NCI-H2107 (cell line): Measurements from ENCODE around the gene ERCC8.
A peak's percentile ranks its signal among the peaks of the same experiment; 100 is the strongest.
"Not testable (repeated sequence)": the region's sequence is repeated elsewhere in the genome, so short reads cannot be mapped to it uniquely, and the experiment has no call there.

ENCODE experiments used
- DNase-seq: peaks from one replicate; lab custom pipeline; 2025; lab: John Stamatoyannopoulos, UW

Gene ERCC8, protein sequence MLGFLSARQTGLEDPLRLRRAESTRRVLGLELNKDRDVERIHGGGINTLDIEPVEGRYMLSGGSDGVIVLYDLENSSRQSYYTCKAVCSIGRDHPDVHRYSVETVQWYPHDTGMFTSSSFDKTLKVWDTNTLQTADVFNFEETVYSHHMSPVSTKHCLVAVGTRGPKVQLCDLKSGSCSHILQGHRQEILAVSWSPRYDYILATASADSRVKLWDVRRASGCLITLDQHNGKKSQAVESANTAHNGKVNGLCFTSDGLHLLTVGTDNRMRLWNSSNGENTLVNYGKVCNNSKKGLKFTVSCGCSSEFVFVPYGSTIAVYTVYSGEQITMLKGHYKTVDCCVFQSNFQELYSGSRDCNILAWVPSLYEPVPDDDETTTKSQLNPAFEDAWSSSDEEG

DNA sequence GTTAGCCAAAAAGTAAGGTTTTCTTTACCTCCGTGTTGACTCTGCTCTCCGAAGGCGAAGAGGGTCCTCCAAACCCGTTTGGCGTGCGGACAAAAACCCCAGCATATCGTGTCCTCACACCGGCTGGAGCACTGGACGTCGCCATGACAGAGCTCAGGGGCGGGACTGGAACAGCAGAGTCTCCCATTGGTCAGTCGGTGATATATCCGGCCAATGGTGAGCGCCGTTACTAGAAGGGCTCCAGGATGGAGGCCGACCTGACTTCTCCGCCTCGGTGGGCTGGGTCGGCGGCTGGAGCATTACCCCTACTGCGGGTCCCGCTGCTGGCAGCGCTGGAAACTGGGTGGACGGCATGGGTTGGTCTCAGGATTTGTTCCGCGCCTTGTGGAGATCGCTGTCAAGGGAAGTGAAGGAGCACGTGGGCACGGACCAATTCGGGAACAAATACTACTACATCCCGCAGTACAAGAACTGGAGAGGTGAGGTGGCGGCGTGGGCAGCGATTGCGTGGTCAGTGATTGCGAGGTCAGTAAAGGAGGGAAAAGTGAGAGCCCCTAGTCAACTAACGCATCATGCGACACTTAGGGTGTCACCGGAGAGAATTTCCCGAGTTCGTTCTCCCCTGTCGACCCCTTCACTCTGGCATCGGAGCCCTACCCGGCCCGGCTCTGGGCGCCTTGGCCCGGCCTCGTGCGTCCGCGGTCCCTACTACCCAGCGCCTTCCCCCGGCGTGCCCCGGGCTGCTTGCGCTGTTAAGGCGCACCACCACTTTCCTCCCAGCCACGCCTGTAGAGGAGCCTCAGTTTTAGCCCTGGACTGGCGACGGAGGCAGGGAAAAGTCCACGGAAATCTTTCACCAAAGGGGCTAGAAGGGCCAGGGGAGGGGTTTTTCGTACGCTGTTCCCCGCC lies at the start of gene ERCC8, which contains the start of gene NDUFAF2:
Gene ERCC8, minus strand, starts transcription at position 167 of the 909 bp plus-strand sequence. Its CDS starts 62 bp downstream, at position 105.
Gene NDUFAF2, plus strand, starts transcription at position 302 of the 909 bp plus-strand sequence. Its CDS starts 51 bp downstream, at position 353.
- peak; percentile 44 for DNase-seq

DNA sequence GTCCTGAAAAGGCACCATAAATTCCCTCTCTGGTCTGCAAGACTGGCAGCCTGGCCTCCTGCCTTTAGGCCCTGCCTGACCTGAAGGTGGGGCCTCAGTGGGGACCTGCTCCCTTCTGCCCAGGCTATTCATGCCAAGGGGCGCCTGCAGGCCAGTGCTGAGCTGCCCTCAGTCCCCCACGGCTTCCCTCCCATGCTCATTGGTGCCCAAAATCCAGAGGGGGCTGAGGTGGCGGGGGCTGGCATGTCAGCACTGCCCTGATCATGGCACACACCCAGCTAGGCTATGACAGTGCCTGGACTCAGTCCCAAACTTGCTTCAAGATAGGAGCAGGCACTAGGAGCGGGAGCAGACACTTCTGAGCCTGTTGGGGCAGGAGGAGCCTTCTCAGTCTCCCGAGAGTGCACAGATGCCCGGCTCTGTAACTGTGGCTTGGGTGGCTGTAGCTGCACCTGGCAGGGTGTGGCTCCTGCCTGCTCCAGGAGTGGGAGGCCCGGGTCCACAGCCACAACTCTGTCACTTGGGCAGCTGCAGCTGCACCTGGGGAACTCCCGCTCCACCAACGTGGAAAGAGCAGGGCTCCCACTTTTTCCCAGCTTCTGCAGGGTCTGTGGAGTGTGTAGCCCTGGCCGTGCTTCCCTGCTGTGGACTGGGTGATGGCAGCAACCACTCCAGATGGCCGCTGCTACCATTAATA lies 49.2 kb upstream of the ERCC8 start:
- no peak for DNase-seq

DNA sequence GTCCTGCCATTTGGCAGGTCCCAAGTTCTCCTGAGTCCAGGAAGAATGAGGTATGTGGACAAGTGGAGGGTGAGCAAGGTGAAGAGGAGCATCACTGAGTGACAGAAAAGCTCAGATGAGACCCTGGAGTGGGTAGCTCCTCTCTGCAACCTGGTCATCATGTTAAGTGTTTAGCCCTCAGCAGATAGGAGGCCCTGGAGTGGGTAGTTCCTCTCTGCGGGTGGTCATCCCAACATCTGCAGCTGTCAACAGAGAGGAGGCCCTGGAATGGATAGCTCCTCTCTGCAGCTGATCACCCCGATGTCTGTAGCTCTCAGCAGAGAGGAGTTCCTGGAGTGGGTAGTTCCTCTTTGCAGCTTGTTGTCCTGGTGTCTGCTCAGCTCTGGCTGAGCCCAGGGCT lies 48.6 kb upstream of the ERCC8 start:
- DNase-seq: no peak

DNA sequence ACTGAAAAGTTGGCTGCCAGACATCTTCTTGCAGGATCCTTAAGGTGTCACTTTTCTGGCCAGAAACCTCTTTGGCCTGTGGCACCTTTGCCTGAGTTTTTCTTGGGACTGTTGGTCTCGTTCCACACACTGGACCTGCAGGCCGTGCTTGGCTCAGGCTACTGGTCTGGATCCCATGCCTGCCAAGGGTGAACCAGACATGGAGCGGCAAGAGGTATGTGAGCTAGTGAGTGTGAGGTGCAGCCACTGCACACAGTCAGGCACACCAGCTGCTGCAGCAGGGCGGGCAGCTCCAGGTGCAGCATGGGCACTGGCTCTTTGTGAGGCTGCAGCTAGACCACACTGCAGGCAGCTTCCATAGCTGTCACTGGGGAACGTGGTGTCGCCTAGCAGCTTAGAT lies 48.0 kb upstream of the ERCC8 start:
- no peak for DNase-seq

DNA sequence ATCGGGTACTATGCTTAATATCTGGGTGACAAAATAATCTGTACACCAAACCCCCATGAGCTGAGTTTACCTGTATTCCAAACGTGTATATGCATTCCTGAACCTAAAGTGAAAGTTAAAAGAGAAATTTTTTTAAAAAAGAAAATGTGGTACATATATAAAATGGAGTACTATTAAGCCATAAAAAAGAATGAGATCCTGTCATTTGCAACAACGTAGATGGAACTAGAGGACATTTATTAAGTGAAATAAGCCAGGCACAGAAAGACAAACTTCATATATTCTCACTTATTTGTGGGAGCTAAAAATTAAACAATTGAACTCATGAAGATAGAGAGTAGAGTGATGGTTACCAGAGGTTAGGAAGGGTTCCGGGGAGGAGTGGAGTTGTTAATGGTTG lies 44.9 kb upstream of the ERCC8 start:
- DNase-seq: no peak

DNA sequence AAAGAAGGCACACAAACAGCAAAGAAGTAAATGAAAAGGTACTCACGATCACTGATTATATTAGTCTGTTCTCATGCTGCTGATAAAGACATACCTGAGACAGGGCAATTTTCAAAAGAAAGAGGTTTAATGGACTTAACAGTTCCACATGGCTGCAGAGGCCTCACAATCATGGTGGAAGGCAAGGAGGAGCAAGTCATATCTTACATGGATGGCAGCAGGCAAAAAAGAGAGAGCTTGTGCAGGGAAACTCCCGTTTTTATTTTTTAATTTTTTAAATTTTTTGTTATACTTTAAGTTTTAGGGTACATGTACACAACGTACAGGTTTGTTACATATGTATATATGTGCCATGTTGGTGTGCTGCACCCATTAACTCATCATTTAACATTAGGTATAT lies 37.3 kb upstream of the ERCC8 start:
- DNase-seq: not testable (repeated sequence)

DNA sequence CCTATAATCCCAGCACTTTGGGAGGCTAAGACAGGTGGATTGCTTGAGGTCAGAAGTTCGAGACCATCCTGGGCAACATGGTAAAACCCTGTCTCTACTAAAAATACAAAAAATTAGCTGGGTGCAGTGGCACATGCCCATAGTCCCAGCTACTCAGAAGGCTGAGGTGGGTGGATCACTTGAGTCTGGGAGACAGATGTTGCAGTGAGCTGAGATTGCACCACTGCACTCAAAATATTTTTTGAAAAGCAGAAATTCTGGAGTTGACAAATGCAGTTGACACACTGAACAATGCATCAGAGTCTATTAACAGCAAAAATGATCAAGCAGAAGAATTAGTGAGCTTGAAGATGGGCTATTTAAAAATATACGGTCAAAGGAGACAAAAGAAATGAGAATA lies 35.6 kb upstream of the ERCC8 start:
- no peak for DNase-seq

DNA sequence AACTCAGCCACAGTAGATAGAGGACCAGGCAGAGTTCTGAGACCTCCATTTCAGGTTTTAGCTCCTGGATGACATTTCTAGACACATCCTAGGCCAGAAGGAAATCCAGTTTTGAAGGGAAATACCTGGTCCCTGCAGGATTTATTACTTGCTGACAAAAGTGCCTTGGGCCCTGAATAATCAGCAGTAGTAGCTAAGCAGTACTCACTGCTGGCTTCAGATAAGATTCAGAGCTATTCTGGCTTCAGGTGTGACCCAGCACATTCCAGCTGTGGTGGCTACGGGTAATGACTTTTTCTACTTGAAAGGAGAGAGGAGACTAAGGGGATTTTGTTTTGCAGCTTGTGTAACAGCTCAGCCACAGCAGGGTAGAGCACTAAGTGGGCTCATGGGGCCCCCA lies 34.1 kb upstream of the ERCC8 start:
- no peak for DNase-seq

DNA sequence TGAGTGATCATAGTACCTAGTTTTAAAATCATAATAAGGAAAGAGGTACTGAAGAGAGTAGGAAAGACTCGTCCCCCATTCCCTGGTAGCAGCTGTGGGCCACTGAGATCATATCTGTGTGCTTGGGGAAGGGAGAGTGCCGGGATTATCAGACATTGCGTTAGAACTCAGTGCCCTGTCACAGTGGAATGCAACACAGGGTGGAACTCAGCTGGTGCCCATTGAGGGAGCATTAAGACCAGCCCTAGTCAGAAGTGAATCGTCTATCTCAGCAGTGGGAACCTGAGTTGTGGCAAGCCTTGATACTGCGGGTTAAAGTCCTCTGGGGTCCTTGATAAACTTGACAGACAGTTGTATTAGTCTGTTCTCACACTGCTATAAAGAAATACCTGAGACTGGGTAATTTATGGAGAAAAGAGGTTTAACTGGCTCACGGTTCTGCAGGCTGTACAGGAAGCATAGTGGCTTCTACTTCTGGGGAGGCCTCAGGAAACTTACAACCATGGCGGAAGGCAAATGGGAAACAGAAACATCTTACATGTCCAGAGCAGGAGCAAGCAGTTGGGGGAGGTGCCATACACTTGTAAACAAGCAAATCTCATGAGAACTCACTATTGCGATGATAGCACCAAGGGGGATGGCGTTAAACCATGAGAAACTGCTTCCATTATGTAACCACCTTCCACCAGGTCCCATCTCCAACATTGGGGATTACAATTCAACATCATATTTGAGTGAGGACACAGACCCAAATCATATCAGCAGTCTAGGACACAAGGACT lies 33.3 kb upstream of the ERCC8 start:
- no peak for DNase-seq

DNA sequence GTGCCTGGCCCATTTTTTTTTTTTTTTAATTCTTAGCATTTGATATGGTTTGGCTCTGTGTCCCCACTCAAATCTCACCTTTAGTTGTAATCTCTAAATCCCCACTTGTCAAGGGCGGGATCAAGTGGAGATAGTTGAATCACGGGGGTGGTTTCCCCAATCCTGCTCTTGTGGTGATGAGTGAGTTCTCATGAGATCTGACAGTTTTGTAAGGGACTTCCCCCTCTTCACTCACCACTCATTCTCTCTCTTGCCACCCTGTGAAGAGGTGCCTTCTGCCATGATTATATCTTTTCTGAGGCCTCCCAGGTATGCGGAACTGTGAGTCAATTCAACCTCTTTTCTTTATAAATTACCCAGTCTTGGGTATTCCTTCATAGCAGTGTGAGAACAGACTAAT lies 27.4 kb upstream of the ERCC8 start:
- DNase-seq: no peak

DNA sequence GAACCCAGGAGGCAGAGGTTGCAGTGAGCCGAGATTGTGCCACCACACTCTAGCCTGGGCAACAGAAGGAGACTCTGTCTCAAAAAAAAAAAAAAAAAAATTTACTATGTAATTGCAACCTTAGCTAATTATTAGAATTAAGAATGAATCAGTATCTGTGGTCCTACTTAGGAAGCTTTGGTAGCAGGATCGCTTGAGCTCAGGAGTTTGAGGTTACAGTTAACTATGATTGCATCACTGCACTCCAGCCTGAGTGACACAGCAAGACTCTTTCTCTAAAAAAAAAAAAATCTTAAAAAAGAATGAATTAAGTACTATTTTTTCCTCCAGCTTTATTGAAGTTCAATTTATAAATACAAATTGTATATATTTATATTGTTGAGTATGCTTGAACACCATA lies 16.8 kb upstream of the ERCC8 start:
- no peak for DNase-seq

DNA sequence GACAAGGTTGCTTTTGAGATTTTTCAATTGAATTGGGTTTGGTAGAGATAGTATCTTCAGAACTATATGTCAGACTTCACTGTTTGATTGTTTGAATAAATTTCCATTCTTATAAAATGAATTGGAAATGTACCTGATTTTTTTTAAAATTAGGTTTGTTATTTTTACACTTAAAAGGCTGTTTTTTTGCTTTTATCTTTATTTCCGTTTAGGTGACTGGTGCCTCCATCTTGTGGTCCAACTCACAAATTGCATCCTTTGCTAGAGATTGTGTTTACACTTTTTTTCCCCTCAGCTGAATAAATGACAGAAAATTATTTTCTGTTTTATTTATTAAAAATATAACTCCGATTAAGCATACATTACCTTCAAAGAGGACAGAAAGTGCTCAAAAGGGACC lies 15.7 kb upstream of the ERCC8 start:
- DNase-seq: no peak

DNA sequence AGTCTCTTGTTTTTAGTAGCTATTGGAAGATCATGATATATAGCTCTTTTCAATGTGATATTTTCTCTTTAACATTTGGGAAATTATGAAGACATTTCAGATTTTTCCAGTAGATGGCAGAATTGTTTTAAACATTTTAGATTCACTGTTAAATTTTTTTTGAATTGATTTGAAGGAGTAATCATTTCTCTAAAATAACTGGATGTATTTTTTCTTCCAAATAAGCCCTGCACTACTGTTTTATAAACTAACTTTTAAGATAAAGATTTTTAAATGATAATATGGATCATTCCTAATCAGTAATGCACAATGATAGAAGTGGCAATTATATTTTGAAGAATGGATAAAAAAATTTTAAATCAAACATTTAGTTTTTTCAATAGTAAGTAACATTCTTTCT lies 14.3 kb upstream of the ERCC8 start:
- no peak for DNase-seq

DNA sequence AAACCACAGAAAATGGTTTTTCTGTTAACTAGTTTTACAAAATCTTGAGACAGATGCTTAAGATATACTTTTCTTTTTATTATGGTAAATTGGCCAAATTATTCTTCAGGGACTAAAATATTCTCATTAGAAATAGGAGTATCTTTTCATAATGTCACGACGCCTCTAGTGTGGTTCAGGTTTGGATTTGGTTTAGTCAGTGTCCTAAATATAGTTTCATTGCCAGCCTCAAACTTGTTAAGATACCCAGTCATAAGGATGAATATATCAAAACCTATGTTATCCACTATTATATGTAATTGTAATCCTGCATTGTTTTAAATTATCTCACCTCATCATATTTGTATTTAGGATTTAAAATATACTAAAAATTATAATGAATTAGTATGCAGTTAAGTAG lies 13.8 kb upstream of the ERCC8 start:
- no peak for DNase-seq

DNA sequence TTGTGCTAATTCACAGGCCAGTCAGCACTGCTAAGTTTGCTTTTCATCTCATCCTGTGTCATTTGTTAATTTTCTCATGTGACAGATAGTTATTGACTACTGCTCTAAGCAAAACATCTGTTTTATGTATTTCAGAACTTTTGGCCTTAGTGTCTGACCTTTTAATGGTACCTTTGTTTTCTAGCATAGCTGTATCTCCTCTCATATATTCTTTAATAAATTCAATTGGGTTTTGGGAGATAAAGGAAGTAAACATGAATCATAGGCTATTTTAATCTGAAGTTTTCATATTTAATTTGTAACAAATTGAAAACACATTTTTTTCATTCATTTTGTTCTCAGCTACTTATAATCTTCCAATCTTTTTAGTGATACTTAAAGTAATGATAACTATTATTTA lies 13.2 kb upstream of the ERCC8 start:
- no peak for DNase-seq

DNA sequence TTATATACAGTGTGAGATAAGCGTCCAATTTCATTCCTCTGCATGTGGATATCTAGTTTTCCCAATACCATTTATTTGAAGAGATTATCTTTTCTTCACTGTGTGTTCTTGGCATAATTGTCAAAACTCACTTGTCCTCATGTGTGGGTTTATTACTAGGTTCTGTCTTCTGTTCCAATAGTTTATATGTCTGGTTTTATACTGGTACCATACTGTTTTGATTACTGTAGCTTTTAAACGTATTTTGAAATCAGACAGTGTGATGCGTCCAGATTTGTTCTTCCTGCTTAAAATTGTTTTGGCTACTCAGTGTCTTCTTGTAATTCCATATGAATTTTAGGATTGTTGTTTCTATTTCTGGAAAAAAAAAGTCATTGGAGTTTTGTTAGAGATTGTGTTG lies 10.4 kb upstream of the ERCC8 start:
- DNase-seq: no peak

DNA sequence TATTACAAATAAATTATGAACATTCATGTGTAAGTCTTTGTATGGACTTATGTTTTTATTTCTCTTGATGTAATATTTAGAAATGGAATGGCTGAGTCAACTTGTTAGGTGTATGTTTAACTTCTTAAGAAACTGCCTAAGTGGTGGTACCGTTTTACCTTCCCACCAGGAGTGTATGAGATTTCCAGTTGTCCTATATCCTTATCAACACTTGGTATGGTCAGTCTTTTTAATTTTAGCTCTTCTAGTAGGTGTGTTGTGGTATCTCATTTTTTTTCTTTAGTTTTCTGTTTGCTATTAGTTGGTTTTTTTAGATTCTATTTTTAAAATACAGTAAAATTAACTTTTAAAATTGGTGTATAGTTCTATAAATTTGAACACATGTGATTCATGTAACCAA lies 3.9 kb upstream of the ERCC8 start:
- no peak for DNase-seq

DNA sequence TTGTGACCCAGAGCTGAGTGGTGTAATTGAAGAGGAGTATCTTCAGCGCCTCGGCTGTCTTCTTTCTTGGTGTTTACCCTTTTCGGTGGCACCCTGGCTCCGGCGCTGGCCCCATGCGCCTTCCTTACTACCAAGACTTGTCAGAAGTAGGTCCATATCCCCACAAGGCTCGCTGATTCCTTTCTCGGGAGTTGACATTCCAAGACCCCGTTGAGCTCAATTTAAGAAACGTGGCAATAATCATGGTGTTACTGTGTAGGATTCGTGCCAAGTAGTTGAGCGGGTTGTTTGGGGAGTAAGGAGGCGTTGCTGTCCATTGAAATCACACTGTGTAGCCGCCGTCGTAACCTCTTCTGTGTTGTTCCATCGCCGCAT lies 930 bp upstream of the ERCC8 start:
- DNase-seq: no peak

DNA sequence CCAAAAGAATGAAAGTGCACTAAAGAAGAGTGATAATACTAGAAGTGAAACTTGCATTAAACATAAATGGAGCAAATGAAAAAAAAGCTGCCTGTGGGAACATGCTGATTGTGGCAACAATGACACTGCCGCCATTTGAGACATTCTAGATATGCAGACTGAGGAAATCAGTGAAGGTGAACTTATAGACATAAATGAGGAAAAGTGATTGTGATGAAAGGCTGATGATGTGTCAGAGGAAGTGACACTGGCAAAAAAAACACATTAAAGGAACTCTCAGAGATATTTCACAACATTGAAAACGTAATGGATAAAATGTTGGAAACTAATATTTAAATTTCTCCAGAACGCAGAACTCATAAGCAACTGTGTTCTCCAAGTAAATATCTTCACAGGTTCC lies 1.2 kb downstream of the ERCC8 start:
- no peak for DNase-seq

DNA sequence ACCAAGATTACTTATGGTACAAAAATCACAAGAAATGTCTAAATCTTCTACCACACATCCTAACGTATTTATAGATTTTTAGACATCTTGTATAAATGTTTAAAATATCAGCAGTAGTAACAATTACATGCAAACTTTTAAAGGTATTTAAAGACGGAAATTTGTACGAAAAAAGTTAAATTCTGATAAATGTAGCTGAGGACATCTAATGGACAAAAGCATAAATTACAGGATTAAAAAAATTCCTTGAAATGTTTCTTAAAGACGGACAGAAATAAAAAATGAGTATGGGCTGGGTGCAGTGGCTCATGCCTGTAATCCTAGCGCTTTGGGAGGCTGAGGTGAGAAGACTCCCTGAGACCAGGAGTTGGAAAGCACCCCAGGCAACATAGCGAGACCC lies 15.8 kb downstream of the ERCC8 start:
- DNase-seq: no peak

DNA sequence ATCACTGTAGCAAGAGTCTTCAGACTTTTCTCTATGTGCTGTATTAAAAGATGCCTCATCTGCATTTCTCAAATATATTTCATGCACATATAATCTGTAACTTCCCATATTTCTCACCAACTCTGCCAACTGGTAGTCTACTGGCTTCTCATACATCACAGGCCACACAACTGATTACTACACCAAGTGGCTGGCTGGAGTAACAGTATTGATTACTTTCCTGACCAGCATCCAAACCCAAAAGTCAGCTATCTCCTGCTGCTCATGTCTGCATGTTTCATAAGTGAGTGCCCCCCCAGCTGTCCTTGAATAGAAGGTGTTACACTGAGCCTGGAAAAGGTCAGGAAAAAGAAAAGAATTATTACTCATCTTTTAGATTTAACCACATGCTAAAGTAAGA lies 17.4 kb downstream of the ERCC8 start:
- DNase-seq: no peak

DNA sequence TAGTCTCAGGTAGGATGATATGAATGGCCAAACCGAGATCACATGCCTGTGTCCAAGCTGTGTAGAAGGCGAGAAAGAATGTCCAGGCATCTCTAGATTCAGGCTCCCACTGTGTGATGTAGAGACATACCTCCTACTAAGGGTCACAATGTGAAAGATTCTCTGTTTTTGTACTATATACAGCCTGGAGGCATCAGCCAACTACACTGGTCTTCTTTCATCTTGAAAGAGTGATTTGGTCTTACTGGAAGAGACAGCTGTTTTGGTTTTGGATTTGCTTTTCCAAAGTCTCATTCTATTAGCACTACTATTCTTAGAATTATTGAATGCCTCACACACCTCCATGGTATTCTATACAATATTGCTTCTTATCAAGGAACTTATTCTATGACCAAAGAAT lies 26.4 kb downstream of the ERCC8 start:
- DNase-seq: no peak
